HG03175 (cell line): Measurements from ENCODE around the gene NR1H3.
A peak's percentile ranks its signal among the peaks of the same experiment; 100 is the strongest.

Source experiments
- ATAC-seq: cut with Tn5 transposase; IDR thresholded peaks from one replicate; pipeline ENCODE4 v1.9.1; 2021; ENCODE audit warnings: mild to moderate bottlenecking, moderate library complexity; ENCODE audit not compliant: unreplicated experiment

The NR1H3 gene

GRCh38 chr11:47269002-47269828 lies 11.4 kb downstream of the NR1H3 start:
- ATAC-seq = peak; percentile 46

DNA sequence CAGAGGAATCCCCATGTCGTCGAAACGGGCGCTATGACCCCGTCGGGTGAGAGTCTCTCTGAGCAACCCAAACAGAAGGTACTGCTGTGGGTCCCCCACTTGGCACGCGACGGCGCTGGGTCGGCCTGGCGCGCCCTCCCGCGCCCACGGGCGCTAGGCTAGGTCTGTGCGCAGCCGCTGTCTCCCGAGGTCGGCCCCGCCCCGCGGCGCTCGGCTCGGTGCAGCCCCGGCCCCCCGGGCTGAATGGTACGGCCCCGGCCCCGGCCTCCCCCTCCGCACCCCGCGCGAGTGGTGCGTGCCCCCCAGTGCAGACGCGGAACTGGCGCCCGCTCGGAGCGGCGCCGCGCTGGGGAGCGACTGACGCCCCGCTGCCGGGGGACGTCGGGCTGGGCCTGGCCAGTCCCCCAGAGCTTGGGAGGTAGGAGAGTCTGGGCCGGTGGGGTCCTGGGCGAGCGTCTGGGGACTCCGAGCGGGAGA lies 12.1 kb downstream of the NR1H3 start, which contains the start of gene MADD:
MADD (plus strand) TSS at position 305 of the 477 bp plus-strand sequence.
- ATAC-seq = peak; percentile 80

DNA sequence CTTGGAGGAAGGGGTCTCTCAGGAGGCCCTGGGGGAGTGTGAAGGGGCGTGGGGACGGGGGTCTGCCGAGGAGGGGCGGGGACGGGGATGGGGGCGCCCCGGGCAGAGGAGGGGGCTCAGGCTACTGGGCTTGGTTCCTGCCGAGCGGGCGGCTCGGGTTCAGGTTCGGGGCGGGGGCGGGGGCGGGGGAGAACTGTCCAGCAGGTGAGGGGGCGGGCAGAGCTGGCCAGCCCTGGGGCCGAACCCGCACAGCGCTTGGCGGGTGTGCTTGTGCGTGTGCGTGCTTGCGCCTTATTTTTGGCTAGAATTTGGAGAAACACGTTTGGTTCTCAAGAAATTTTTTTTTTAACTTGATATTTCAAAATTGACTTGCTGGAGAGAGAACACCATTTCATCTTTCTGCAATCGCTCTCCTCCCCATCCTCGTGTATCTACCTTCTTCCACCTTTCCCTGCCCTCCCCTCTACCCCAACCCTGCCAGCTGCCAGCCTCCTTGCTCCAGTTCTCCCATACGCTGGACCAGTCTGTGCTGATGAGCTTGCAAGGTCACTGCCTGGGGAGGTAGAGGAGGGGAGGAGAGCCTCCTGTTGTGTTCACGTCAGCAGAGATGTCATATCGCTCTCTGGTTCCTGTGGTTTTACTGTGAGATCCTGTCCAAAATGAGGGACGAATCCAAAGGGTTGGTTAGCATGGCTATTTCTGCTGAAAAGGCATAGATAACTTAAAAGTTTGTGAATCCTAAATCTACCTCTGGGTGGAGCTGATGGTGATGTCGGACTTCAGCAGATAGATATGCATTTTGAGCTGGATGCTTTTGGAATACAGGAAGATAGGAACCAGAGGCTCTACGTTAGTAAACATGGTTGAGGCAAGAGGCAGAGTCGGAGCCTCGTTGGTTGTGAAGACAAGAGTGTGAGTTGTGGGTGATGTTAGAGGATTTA lies 12.8 kb downstream of the NR1H3 start:
- ATAC-seq = no peak

DNA sequence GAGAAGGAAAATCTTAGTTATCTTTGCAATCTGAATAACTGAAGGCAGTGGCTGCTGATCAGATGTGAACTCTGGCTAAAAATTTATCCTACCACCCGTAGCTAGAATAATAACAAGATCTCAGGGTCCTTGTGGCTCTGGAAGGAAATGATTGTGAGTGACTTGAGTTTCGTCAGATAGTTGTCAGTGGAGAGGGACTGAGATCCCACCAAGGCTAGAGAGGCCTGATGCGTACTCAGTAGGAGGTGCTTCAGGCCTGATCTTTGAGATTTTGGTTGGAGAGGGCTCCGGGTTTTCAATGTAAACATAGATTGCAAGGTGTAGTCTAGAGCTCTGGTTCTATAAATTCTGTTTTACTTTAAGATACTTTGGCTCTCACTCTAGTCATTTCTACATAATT lies 13.5 kb downstream of the NR1H3 start:
- no peak for ATAC-seq

DNA sequence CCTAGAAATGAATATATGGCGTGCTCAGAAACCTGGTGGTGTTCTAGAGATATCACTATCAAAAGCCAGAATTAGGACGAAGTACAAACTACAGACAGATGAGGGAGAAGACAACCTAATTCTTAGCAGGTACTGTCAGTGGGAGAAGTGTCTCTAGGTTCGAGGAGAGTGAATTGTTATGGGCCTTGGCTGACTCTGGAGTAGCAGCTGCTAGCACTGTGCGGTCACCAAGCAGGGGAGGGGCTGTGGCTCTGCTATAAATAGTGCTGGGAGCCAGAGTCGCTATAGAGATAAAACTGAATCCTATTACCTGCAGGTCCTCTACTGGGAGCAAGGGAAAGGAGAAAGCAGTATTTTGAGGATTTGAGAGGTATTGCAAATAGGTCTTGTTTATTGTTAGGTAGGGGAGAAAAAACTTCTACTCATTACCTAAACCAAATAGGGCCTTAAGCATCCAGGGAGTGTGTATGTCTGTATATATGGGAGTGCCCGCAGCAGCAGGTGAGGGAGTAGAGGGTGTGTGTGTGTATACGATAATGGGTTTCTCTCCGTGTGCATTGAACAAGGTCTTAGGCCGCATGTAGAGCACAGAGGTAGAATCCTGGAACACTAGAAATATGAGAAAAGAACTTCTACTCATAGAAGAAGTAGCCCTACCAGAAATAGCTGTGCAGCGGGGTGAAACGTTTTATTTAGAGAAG lies 14.3 kb downstream of the NR1H3 start:
- no peak for ATAC-seq

- ATAC-seq = no peak
These were observed 14.9 kb downstream of the NR1H3 start for GRCh38 chr11:47272706-47273105.

DNA sequence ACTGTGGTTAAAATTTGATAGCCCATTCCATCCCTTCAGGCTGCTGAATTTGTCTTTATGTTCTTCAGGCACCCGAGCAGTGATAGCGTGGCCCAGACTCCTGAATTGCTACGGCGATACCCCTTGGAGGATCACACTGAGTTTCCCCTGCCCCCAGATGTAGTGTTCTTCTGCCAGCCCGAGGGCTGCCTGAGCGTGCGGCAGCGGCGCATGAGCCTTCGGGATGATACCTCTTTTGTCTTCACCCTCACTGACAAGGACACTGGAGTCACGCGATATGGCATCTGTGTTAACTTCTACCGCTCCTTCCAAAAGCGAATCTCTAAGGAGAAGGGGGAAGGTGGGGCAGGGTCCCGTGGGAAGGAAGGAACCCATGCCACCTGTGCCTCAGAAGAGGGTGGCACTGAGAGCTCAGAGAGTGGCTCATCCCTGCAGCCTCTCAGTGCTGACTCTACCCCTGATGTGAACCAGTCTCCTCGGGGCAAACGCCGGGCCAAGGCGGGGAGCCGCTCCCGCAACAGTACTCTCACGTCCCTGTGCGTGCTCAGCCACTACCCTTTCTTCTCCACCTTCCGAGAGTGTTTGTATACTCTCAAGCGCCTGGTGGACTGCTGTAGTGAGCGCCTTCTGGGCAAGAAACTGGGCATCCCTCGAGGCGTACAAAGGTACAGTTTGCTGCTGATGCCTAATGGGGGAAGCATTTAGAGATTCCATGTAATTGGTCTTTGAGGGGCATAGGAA lies 16.9 kb downstream of the NR1H3 start:
- no peak for ATAC-seq

GRCh38 chr11:47276923-47277322 lies 19.1 kb downstream of the NR1H3 start:
- no peak for ATAC-seq

- no peak for ATAC-seq
These were observed 20.3 kb downstream of the NR1H3 start for GRCh38 chr11:47278058-47278457.

DNA sequence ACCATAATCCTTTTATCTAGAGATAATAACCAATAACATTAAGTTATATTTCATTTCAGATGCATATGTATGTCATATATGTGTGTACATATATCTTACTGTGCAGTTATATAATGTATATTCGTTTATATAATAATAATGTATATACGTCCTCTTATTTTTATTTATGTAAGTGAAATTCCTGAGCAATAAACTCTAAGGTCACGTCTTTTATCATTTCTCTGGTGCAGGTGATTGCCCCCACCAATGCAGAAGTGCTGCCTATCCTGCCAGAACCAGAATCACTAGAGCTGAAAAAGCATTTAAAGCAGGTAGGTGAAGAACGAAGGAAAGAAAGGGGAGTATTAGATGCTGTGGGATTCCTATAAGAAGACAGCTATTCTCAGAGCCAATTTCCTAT lies 21.0 kb downstream of the NR1H3 start:
- ATAC-seq = no peak

DNA sequence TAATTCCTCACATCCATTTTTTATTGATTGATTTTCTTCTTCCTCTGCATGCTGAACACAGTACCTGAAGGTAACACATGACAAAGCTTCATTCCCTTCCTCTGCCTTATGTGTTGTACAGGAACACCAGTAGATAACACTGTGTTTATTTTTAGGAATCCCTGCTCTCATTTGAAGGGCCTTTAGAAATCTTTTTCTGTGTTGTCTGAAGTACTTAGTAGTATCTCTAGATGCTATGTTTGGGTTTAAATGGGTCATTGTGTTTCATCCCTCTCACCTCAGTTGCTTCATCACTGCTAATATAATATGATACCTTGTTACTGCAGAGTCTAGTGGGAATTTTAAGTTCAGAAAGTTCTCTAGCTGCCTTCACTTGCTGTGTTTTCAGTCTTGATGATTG lies 22.3 kb downstream of the NR1H3 start:
- no peak for ATAC-seq

- no peak for ATAC-seq
These were observed 23.1 kb downstream of the NR1H3 start for GRCh38 chr11:47280860-47281259.

DNA sequence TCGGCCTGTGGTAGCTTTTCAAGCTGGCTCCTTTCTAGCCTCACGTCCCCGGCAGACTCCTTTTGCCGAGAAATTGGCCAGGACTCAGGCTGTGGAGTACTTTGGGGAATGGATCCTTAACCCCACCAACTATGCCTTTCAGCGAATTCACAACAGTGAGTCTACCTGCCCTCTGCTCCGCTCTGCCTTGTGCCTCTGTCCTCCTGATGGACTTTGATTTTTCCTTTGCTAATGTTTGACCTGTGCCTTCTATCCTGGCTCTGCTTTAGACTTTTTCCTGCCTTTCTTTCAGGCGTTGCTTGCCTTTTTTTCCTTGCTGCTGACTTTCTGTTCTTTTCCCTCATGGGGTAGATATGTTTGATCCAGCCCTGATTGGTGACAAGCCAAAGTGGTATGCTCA lies 24.7 kb downstream of the NR1H3 start:
- no peak for ATAC-seq

DNA sequence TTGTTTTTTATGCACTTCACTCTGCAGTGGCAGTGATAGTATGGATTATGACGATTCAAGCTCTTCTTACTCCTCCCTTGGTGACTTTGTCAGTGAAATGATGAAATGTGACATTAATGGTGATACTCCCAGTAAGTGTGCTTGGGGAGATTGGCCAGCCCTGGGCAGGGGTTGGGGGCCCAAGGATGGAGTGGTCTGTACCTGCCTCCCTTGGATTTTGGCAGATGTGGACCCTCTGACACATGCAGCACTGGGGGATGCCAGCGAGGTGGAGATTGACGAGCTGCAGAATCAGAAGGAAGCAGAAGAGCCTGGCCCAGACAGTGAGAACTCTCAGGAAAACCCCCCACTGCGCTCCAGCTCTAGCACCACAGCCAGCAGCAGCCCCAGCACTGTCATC lies 26.4 kb downstream of the NR1H3 start:
- ATAC-seq = no peak

DNA sequence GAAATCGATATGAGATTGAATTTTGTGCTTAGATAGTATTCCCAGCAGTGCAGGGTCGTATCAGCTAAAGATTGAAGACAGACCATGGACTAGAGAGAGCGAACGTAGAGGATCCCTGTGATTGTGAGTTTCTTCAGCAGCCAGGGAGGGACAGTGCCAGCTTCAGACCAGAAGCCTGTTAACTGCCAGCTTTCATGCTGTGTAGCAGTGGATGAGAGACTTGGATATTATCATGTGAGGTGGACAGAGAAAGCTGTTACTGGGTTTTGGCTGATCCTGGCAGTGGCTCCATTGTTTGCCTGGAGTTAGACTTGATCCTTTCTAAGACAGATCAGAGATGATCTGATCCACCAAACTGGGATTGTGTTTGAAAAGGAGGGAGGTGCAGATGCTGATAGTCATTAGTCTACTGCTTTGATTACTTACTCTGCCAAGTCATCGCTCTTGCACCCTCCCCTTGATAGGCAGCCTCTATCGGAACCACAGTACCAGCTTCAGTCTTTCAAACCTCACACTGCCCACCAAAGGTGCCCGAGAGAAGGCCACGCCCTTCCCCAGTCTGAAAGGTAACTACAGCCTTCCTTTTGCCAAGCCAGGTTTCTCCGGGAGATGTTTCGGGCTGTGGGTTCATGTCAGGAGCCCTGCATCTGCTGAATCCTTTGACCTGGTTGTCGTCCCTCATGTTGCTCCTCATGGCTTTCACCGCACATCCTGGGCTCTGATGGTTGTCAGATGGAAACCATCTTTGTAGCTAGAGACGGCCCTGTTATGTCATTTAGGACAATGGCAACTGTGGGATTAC lies 28.4 kb downstream of the NR1H3 start:
- ATAC-seq = no peak

DNA sequence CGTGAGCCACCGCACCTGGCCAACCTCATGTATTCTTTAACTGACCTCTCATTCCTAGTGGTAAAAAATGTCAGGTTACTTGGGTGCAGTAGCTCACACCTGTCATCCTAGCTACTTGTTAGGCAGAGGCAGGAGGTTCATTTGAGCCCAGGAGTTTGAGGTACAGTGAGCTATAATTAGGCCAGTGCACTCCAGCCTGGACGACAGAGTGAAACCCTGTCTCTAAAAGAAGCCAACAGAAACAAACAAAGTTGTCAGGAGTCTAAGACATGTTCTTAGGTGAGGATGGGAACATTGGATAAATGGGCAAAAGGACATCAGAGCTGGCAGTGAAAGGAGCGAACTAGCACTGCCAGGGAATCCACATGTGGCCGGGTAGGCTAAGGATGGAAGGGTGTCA lies 30.3 kb downstream of the NR1H3 start:
- no peak for ATAC-seq

DNA sequence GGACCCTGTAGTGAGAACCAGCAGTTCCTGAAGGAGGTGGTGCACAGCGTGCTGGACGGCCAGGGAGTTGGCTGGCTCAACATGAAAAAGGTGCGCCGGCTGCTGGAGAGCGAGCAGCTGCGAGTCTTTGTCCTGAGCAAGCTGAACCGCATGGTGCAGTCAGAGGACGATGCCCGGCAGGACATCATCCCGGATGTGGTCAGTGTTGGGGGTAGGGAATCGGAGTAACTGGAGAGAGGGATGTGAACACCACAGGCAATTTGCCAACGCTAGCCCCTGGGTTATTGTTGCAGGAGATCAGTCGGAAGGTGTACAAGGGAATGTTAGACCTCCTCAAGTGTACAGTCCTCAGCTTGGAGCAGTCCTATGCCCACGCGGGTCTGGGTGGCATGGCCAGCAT lies 32.1 kb downstream of the NR1H3 start:
- ATAC-seq = no peak

GRCh38 chr11:47295385-47295784 lies 37.6 kb downstream of the NR1H3 start:
- ATAC-seq = no peak

GRCh38 chr11:47296045-47296444 lies 38.2 kb downstream of the NR1H3 start:
- ATAC-seq = no peak

GRCh38 chr11:47299078-47299477 lies 41.3 kb downstream of the NR1H3 start:
- ATAC-seq = no peak
